HEK293 (cell line): Measurements from ENCODE around the gene GDPGP1.

Source experiments
- FEZF1 ChIP-seq: fragments of 450-650 bp; formaldehyde crosslinking; IDR thresholded peaks from 2 replicates; pipeline ENCODE4 v1.5.1; 2016; ENCODE audit warnings: missing biosample characterization, missing genetic modification characterization
- GLIS2 ChIP-seq: fragments of 450-650 bp; formaldehyde crosslinking; IDR thresholded peaks from 2 replicates; pipeline ENCODE4 v1.5.1; 2016; ENCODE audit warnings: missing biosample characterization, missing genetic modification characterization
- KLF1 ChIP-seq: fragments of 450-650 bp; formaldehyde crosslinking; IDR thresholded peaks from 2 replicates; pipeline ENCODE4 v1.5.1; 2016; ENCODE audit warnings: missing biosample characterization, missing genetic modification characterization
- KLF7 ChIP-seq: fragments of 450-650 bp; formaldehyde crosslinking; IDR thresholded peaks from 2 replicates; pipeline ENCODE4 v1.5.1; 2016; ENCODE audit warnings: missing biosample characterization, missing genetic modification characterization, borderline replicate concordance
- SP2 ChIP-seq: fragments of 450-650 bp; formaldehyde crosslinking; IDR thresholded peaks from 2 replicates; pipeline ENCODE4 v1.5.1; 2016; ENCODE audit warnings: missing biosample characterization, missing genetic modification characterization
- TRIM28 ChIP-seq: IDR thresholded peaks from 2 replicates; pipeline ENCODE4 v1.6.1; 2011; ENCODE audit warnings: low read length, control low read depth, borderline replicate concordance
- ZNF174 ChIP-seq: fragments of 450-650 bp; formaldehyde crosslinking; IDR thresholded peaks from 2 replicates; pipeline ENCODE4 v1.5.0; 2017; ENCODE audit warnings: missing biosample characterization, mild to moderate bottlenecking, missing genetic modification characterization
- ZNF211 ChIP-seq: fragments of 450-650 bp; formaldehyde crosslinking; IDR thresholded peaks from 2 replicates; pipeline ENCODE4 v1.5.1; 2016; ENCODE audit warnings: low read depth, missing biosample characterization, missing genetic modification characterization
- ZNF302 ChIP-seq: fragments of 450-650 bp; formaldehyde crosslinking; IDR thresholded peaks from 2 replicates; pipeline ENCODE4 v1.5.1; 2016; ENCODE audit warnings: missing biosample characterization, missing genetic modification characterization, low read depth
- ZNF311 ChIP-seq: fragments of 450-650 bp; formaldehyde crosslinking; IDR thresholded peaks from 2 replicates; pipeline ENCODE4 v1.5.1; 2017; ENCODE audit warnings: missing biosample characterization, missing genetic modification characterization, borderline replicate concordance
- ZNF350 ChIP-seq: fragments of 450-650 bp; formaldehyde crosslinking; IDR thresholded peaks from 2 replicates; pipeline ENCODE4 v1.5.0; 2017; ENCODE audit warnings: missing biosample characterization, mild to moderate bottlenecking, missing genetic modification characterization
- ZNF404 ChIP-seq: fragments of 450-650 bp; formaldehyde crosslinking; IDR thresholded peaks from 2 replicates; pipeline ENCODE4 v1.5.1; 2017; ENCODE audit warnings: missing biosample characterization, missing genetic modification characterization
- ZNF423 ChIP-seq: fragments of 450-650 bp; formaldehyde crosslinking; IDR thresholded peaks from 2 replicates; pipeline ENCODE4 v1.5.1; 2016; ENCODE audit warnings: missing biosample characterization, missing genetic modification characterization
- ZNF544 ChIP-seq: fragments of 450-650 bp; formaldehyde crosslinking; IDR thresholded peaks from 2 replicates; pipeline ENCODE4 v1.5.0; 2017; ENCODE audit warnings: missing biosample characterization, missing genetic modification characterization
- ZNF555 ChIP-seq: fragments of 450-650 bp; formaldehyde crosslinking; conservative IDR thresholded peaks from 2 replicates; pipeline ENCODE4 v1.5.1; 2017; ENCODE audit warnings: missing biosample characterization, mild to moderate bottlenecking, missing genetic modification characterization, inconsistent platforms
- ZNF629 ChIP-seq: fragments of 450-650 bp; formaldehyde crosslinking; IDR thresholded peaks from 2 replicates; pipeline ENCODE4 v1.5.1; 2017; ENCODE audit warnings: missing biosample characterization, missing genetic modification characterization
- ZNF707 ChIP-seq: fragments of 450-650 bp; formaldehyde crosslinking; IDR thresholded peaks from 2 replicates; pipeline ENCODE4 v1.5.1; 2016; ENCODE audit warnings: missing biosample characterization, missing genetic modification characterization
- ZNF747 ChIP-seq: fragments of 450-650 bp; formaldehyde crosslinking; IDR thresholded peaks from 2 replicates; pipeline ENCODE4 v1.5.1; 2016; ENCODE audit warnings: missing biosample characterization, missing genetic modification characterization
- ZNF777 ChIP-seq: fragments of 450-650 bp; formaldehyde crosslinking; IDR thresholded peaks from 2 replicates; pipeline ENCODE4 v1.5.1; 2017; ENCODE audit warnings: missing biosample characterization, missing genetic modification characterization, borderline replicate concordance
- ZNF785 ChIP-seq: fragments of 450-650 bp; formaldehyde crosslinking; IDR thresholded peaks from 2 replicates; pipeline ENCODE4 v1.5.1; 2016; ENCODE audit warnings: missing biosample characterization, missing genetic modification characterization
- TF ChIP-seq, protein P1 (sequence below): fragments of 450-650 bp; formaldehyde crosslinking; IDR thresholded peaks from 2 replicates; pipeline ENCODE4 v1.5.1; 2016; ENCODE audit warnings: missing biosample characterization, missing genetic modification characterization
- TF ChIP-seq, protein P2 (sequence below): fragments of 450-650 bp; formaldehyde crosslinking; IDR thresholded peaks from 2 replicates; pipeline ENCODE4 v1.5.1; 2016; ENCODE audit warnings: missing biosample characterization, missing genetic modification characterization
- TF ChIP-seq, protein P3 (sequence below): fragments of 450-650 bp; formaldehyde crosslinking; IDR thresholded peaks from 2 replicates; pipeline ENCODE4 v1.5.1; 2016; ENCODE audit warnings: missing biosample characterization, missing genetic modification characterization
- TF ChIP-seq, protein P4 (sequence below): fragments of 450-650 bp; formaldehyde crosslinking; IDR thresholded peaks from 2 replicates; pipeline ENCODE4 v1.5.1; 2016; ENCODE audit warnings: missing biosample characterization, missing genetic modification characterization
- TF ChIP-seq, protein P5 (sequence below): fragments of 450-650 bp; formaldehyde crosslinking; IDR thresholded peaks from 2 replicates; pipeline ENCODE4 v1.5.1; 2017; ENCODE audit warnings: missing biosample characterization, missing genetic modification characterization
- TF ChIP-seq, protein P6 (sequence below): fragments of 450-650 bp; formaldehyde crosslinking; IDR thresholded peaks from 2 replicates; pipeline ENCODE4 v1.5.1; 2016; ENCODE audit warnings: missing biosample characterization, missing genetic modification characterization

Gene GDPGP1

DNA sequence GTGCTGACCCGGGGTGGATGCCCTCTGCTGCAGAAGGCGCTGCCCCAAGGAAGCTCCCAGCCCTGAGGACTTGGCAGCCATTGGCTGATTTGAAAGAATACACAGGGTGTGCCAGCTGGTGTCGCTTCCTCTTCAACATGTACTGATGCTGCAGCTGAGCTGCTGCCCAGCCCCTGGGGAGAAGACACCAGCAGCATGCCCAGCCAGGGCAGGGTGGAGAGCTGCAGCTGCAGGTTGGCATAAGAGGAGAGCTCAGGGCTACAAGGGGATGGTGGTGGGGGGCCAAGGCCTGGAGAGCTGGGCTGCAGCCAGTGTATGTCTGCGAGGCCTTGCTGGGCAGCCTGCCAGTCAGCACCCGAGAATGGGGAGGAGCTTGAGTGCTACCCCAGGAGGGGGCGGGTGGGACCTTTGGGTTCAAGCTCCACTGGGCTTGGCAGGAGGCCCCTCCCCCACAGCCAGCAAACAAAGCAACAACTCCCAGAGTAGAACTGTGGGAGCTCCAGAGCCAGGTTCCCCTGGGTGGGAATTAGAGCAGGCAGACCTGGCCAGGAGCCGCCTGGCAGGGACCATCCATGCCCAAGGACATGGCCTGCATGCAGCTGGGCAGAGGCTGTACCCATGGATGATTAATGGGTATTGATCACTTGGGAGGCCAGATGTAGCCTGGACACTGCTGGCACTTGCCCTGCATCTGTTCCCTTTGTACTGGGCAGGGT, 42.1 kb upstream of the GDPGP1 start (continued):
- TF ChIP-seq ZNF629 (tag by site-specific recombination) (no peak), FEZF1 (tag by site-specific recombination) (no peak), ZNF777 (tag by site-specific recombination) (no peak), KLF7 (tag by site-specific recombination) (no peak), ZNF350 (tag by site-specific recombination) (no peak), ZNF211 (tag by site-specific recombination) (no peak), ZNF404 (tag by site-specific recombination) (no peak), ZNF747 (tag by site-specific recombination) (no peak), ZNF302 (tag by site-specific recombination) (no peak), ZNF174 (no peak), ZNF311 (no peak), ZNF785 (tag by site-specific recombination) (no peak), KLF1 (tag by site-specific recombination) (peak; percentile 56), SP2 (tag by site-specific recombination) (peak; percentile 44), GLIS2 (tag by site-specific recombination) (peak; percentile 84), ZNF555 (tag by site-specific recombination) (no peak), ZNF544 (tag by site-specific recombination) (no peak), TRIM28 (no peak), ZNF423 (tag by site-specific recombination) (peak; percentile 60; the same call in 1 of the 2 replicates), ZNF707 (no peak)
- TF ChIP-seq, protein P1, sequence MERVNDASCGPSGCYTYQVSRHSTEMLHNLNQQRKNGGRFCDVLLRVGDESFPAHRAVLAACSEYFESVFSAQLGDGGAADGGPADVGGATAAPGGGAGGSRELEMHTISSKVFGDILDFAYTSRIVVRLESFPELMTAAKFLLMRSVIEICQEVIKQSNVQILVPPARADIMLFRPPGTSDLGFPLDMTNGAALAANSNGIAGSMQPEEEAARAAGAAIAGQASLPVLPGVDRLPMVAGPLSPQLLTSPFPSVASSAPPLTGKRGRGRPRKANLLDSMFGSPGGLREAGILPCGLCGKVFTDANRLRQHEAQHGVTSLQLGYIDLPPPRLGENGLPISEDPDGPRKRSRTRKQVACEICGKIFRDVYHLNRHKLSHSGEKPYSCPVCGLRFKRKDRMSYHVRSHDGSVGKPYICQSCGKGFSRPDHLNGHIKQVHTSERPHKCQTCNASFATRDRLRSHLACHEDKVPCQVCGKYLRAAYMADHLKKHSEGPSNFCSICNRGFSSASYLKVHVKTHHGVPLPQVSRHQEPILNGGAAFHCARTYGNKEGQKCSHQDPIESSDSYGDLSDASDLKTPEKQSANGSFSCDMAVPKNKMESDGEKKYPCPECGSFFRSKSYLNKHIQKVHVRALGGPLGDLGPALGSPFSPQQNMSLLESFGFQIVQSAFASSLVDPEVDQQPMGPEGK (tag by site-specific recombination), result peak; percentile 63
- TF ChIP-seq, protein P2, sequence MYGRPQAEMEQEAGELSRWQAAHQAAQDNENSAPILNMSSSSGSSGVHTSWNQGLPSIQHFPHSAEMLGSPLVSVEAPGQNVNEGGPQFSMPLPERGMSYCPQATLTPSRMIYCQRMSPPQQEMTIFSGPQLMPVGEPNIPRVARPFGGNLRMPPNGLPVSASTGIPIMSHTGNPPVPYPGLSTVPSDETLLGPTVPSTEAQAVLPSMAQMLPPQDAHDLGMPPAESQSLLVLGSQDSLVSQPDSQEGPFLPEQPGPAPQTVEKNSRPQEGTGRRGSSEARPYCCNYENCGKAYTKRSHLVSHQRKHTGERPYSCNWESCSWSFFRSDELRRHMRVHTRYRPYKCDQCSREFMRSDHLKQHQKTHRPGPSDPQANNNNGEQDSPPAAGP (tag by site-specific recombination), result no peak
- TF ChIP-seq, protein P3, sequence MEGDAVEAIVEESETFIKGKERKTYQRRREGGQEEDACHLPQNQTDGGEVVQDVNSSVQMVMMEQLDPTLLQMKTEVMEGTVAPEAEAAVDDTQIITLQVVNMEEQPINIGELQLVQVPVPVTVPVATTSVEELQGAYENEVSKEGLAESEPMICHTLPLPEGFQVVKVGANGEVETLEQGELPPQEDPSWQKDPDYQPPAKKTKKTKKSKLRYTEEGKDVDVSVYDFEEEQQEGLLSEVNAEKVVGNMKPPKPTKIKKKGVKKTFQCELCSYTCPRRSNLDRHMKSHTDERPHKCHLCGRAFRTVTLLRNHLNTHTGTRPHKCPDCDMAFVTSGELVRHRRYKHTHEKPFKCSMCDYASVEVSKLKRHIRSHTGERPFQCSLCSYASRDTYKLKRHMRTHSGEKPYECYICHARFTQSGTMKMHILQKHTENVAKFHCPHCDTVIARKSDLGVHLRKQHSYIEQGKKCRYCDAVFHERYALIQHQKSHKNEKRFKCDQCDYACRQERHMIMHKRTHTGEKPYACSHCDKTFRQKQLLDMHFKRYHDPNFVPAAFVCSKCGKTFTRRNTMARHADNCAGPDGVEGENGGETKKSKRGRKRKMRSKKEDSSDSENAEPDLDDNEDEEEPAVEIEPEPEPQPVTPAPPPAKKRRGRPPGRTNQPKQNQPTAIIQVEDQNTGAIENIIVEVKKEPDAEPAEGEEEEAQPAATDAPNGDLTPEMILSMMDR (tag by site-specific recombination), result no peak
- TF ChIP-seq, protein P4, sequence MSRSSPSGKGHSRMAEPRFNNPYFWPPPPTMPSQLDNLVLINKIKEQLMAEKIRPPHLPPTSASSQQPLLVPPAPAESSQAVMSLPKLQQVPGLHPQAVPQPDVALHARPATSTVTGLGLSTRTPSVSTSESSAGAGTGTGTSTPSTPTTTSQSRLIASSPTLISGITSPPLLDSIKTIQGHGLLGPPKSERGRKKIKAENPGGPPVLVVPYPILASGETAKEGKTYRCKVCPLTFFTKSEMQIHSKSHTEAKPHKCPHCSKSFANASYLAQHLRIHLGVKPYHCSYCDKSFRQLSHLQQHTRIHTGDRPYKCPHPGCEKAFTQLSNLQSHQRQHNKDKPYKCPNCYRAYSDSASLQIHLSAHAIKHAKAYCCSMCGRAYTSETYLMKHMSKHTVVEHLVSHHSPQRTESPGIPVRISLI (tag by site-specific recombination), result no peak
- TF ChIP-seq, protein P5, sequence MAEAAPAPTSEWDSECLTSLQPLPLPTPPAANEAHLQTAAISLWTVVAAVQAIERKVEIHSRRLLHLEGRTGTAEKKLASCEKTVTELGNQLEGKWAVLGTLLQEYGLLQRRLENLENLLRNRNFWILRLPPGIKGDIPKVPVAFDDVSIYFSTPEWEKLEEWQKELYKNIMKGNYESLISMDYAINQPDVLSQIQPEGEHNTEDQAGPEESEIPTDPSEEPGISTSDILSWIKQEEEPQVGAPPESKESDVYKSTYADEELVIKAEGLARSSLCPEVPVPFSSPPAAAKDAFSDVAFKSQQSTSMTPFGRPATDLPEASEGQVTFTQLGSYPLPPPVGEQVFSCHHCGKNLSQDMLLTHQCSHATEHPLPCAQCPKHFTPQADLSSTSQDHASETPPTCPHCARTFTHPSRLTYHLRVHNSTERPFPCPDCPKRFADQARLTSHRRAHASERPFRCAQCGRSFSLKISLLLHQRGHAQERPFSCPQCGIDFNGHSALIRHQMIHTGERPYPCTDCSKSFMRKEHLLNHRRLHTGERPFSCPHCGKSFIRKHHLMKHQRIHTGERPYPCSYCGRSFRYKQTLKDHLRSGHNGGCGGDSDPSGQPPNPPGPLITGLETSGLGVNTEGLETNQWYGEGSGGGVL (tag by site-specific recombination), result peak; percentile 50; the same call in 1 of the 2 replicates
- TF ChIP-seq, protein P6, sequence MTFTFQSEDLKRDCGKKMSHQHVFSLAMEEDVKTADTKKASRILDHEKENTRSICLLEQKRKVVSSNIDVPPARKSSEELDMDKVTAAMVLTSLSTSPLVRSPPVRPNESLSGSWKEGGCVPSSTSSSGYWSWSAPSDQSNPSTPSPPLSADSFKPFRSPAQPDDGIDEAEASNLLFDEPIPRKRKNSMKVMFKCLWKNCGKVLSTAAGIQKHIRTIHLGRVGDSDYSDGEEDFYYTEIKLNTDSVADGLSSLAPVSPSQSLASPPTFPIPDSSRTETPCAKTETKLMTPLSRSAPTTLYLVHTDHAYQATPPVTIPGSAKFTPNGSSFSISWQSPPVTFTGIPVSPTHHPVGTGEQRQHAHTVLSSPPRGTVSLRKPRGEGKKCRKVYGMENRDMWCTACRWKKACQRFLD (tag by site-specific recombination), result no peak
